ENCODE results near the gene TXNDC15.

Gene TXNDC15

DNA sequence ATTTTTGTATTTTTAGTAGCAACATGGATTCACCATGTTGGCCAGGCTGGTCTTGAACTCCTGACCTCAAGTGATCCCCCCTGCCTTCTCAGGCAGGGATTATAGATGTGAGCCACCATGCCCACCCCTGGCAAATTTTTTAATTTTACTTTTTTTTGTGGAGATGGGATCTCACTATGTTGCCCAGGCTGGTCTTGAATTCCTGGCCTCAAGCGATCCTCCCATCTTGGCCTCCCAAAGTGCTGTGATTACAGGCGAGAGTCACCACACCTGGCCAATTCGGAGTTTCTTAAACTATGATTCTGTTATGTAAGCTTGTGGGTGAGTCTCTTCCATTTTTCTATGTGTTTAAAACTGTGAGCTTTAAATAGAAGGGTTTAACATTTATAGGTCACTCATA, 58.3 kb downstream of the TXNDC15 start:
- DNase-seq: no peak

DNA sequence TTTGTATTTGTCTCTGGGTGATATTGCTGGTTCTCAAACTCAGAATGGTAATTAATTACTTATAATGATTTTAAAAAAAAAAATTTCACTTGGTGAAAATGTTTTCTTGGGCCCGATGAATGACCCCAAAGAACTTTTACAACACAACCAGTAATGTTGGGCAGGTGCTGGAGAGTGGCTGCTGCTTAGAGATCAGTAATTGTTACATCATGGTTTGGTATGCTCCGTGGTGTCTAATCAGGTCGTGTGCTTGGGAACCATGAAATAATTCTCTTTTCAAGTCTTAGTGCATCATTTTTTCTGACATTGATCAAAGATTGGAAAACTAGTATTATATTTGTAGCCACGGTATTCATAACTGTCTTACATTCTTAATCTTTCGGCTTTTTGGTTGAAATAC, 60.0 kb downstream of the TXNDC15 start:
- DNase-seq: no peak

DNA sequence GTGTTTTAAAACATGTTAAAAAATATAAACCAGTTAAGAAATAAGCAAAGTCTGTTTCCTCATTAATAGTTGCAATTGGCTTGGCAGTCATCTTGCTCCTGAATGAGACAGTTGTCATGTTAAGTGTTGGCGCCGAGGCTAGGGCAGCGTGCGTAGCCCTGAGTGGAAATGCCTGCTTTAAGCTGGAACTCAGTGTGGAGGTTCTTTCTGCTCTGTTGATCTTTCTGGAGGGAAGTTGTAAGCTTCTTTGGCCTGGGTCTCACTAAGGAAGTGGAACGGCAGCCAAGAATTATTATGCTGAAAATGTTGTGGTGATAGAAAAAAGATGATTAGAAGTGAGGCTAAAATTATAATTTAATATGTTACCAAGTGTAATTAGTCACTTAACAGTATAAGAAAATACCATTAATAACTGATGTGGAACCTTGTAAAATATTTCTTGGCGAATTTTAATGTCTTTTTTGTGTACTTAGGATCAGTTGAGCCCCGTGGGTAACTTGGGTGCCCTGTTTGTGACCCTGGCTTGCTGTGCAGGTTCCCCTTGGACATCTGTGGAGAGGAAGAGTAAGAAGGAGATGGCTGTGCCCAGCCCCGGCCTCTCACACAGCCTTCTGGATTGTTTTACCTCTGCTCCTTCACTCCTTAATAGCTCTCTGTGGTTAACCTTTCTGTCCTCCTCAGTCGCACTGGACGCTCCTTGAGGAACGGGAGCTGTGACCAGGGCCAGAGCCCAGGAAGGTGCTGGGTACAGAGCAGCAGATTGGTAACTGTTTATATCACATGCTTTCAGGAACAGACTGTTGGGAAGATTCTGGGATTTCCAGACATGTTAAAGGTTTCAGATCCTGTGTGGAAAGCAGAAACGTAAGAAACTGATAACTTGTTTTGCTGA, 61.8 kb downstream of the TXNDC15 start:
- no peak for DNase-seq

DNA sequence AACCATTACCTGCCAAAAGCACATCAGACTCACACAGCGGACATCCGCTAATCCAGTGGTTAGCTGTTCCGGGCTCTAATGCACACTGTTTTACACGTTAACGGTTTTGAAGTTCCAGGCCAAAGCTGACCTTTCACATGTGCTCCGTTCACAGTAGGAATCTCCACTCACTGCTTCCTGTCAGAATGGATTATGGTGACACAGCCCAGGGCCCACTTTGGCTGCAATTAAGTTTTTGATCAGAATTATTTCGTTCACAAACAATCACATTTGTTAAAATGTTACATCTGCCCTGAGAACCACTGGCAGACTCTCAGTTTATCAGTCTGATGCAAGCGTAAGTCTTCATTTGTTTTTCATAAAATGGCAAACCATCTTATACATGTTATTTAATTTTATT, 63.4 kb downstream of the TXNDC15 start:
- no peak for DNase-seq

DNA sequence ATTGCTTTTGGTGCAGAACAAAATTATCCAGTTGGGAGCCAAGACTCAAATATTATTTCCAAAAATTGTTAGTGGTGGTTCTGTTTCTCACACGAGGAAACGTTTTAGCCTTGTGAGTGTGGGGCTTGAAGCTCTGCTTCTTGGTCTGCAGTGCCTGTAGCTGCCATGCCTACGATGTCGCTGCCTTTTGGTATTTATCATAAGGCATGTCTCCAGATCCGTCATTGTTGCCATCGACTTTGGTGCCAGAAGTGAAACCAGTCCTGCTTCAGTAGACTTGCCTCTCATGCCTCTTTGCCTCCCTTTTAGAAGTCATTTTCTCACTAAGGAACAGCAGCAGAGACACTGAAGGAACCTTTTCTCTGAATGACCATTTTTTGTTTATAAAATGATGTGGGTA, 63.9 kb downstream of the TXNDC15 start:
- DNase-seq: no peak

DNA sequence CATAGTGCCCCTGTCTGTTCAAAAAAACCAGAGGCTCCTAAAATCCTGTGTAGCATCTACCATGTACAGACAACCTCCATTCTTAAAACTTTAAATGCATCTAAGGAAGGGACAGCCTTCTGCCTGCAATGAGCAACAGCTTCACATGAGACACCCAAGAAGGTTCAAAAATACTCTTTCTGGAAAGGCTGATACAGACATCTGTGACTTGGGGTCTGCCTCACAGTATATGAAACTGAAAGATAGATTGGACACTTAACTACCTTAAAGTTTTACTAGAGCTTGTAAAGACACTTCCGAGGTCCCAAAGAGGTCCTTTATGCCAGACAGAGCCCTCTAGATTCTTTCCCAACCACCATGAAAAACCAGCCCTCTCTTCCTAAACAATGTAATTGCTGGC, 65.3 kb downstream of the TXNDC15 start:
- DNase-seq: no peak

DNA sequence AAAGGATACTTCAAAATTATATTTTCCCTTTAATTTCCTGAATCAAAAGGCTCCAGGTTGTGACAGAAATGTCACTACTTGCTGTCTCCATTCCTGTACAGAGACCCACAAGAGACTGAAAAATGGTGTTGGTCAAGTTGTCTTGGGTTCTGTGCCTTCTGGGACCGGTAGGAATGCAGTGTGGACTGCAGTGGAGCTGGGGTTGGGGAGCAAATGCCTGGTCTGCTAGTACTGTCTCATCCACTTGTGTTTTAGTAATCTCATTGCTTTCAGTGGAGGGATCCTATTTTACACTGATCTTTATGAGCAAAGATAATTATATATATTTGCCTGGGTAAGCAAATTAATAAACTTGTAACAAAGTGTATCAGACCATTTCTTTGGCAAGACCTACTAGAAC, 69.4 kb downstream of the TXNDC15 start:
- DNase-seq: no peak

DNA sequence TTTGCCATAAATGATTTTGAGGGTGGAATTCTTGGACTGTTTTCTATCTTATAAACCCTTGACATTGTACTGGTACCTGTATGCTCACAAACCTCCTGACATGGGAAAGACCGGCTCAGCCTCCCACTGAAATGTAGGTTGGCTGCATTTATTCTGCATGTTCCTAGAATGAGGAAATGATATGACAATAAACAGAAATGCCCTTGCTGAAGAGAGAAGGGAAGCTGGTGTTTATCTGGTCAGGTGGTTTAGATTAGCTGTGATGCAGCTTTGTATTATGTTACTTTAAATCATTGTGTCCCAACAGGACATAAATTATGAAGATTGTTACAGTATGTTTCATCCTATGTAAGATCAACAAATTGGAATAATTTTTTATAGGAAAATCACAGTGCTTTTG, 70.5 kb downstream of the TXNDC15 start:
- DNase-seq: no peak

DNA sequence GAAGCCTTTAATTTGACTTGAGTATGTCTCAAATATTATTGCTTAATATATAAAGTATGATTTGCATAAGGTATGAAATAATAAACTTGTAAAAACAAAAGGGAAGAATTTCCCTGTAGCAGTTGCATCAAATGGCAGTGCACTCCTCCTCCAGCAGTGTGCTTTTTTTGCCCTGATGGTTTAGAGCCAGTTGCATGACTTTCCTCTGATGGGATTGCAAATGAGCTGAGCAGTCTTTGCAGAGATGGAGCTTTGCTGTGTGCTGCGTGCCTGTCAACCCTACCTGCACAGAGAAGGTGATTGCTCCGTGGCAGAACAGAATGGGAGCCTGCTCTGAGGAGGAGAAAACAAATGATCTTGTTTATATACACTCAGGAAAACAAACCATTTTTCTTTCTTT, 70.9 kb downstream of the TXNDC15 start:
- DNase-seq: no peak

DNA sequence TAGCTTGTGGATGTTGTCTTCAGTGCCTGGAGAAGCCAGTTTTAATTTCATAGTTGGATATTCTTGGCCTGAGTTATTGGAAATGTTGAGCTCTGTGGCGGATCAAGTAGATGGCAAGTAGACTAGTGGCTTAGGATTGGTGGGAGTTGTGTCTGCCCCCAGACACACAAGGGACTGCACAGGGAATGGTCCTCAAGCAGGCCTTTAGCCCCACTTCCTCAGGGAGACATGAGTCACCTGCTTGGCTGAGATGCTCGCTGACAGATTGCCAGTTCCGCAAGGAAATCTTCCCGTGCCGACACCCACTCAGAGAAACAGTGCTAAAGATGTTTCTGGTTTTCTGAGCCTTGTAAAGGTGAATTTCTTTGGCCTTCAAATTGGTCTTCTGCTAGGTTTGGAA, 74.7 kb downstream of the TXNDC15 start:
- DNase-seq: no peak

DNA sequence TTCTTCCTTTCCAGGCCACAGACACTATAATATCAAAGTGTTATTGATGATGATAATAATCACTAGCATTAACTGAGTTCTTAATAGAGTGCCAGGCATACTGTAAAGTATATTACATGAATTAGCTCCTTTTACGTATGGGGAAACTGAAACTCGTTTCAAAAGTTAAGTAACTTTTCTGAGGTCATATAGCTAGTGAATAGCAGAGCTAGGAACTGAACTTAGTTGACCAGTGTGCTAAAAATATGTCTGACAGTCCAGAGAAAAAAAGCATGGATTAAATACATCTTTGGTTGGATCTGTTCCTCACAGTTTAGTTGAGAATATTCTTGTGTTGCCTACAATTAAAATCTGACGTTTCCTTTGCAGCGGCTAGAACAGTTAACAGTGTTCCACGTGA, 75.1 kb downstream of the TXNDC15 start:
- DNase-seq: no peak

Measured in hematopoietic multipotent progenitor cell treated with erythropoietin and hydrocortisone succinate and interleukin-3 and kit ligand, for 8 days (in vitro differentiated cells).